LNCAP (cell line): Measurements from ENCODE around the gene AP5Z1.

ENCODE experiments used
- CTCF ChIP-seq: fragments of 450-650 bp; IDR thresholded peaks from 2 replicates; pipeline ENCODE4 v1.5.1; 2017; ENCODE audit warnings: mild to moderate bottlenecking

The AP5Z1 gene

GRCh38 chr7:4832711-4833110 is 57.3 kb downstream of the AP5Z1 start:
- TF ChIP-seq CTCF: no peak

DNA sequence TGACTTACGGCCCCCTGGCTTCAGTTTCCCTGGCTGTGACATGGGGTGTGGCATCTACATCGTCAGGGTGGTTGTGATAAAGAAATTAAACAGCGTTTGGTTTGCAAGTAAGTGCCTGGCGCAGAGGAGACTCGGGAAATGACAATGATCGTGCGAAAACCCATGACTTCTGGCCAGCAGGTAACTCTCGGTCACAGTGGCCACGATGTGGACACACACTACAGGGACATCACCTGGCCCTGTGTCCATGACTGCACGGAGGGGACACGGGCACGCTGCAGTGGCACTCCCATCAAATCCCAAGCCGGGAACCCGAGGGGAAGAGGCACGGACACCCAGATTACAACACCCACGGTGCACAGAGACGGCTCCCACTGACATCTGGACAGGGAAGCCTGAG is 57.8 kb downstream of the AP5Z1 start:
- no peak for TF ChIP-seq CTCF

DNA sequence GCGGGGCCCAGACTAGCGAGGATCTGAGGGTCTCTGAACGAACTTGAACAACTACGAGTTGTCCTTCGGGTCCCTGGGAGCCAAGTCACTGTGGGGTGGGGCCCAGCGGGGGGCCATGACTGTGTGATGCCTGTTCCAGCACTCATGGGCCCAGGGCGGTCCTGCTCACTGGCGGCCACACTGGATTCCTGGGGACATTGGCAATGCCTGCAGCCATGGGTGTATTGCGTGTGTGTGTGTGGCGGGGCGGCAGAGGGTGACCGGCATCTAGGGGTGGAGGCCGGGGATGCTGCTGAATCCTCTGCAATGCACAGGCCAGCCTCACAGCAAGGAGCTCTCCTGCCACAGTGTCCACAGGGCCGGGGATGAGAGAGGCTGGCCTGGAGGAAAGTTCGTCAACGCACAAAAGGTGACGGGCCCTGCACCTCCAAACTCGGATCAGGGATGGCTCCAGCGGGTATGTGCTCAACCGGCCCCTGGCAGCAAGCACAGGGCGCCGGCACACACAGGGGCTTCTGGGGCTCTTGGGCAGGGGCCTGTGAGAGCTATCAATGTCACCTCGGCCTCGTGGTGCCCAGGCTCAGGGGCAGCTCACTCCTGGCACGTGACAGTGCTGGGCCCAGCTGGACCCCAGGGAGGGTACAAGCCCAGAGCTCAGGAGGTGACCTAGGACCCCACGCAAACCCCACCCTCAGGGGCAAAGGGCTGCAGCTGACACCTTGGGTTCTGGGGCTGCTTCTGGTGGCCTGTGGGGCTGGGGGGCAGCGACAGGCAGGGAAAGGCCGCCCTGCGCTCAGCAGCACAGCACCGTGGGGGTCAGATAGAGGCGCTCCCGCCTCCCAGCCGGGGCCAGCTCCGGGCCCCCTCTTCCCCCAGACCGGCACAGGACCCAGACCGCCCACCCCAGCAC is 58.5 kb downstream of the AP5Z1 start:
- no peak for TF ChIP-seq CTCF

- no peak for TF ChIP-seq CTCF
These were observed 59.4 kb downstream of the AP5Z1 start for GRCh38 chr7:4834601-4835397.

DNA sequence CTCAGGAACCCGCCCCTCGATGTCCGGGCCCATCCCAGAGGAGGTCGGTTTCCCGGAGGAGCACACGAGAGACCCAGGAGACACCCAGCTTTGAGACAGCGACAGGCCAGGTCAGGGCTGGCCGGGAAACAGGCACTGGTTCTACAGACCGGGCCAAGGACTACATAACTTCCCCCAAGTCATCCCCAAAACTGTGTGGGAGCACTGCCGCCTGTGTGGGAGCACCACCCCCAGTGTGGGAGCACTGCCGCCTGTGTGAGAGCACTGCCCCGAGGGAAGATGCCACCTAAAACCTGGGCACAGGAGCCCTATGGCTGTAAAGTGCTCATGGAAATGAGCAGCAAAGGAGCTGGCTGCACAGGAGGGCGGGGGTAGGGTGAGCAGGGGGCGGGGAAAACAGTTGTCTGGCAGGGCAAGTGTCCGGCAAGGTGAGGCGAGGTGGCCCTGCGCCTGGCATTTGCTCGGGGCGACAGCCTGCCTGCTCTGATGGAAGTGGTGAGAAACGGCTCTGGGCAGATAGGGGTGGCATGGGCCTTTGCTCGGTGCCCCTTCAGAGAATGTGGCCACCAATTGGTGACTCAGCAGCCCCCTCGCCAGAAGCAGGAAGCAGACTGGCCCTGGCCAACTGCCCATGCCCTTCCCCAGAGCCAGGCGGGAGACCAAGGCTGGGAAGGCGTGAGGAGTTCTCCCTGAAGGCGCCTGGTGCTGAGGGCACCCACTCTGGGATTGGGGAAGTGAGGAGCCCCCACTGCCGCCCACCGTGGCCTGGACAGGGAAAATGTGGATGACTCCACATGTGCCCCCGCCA is 60.2 kb downstream of the AP5Z1 start:
- no peak for TF ChIP-seq CTCF

DNA sequence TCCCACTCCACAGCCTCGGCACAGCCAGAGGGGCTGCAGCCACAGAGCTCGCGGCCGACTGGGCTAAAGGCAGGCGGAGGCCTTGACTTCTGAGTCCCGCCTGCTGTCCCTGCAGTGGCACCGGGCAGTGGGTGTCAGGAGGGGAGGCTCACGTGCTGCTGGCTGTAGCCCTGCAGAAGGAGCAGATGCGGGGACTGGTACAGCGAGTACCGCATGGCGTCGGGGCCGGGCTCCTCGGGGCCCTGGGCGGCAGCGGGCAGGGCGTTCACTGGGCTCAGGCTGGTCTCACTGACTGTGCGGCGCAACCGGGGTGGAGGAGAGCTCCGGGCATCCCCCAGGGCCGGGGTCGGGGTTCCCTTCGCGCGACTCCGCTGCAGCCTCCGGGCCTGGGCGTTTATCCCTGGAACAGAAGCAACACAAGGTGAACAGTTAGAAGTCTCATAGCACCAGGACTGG is 60.8 kb downstream of the AP5Z1 start:
- TF ChIP-seq CTCF: no peak
